ENCODE data around the gene PHACTR3.

DNA sequence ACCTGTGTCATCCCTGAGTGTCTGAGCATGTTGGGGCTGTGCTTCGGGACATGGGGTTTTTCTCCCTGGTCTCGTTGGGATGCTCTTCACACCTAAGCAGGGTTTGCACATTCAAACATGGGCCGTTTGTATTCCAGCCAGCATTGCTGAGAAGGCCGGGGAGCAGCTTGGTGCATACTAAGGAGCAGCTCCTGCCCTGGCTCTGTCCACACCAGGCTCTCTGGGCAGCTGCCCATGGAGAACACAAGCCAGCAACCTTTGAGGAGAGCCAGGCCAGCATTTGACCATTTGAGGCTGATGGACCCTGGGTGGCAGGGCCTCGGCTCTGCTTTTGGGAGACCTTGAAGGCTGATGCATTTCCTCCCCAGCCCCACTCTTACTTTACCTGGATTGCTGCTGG, 92.1 kb downstream of the PHACTR3 start:
- no peak for TF ChIP-seq RAD21 (IDR thresholded peaks at IDR 0.05; ENCODE audit: low read depth)
- TF ChIP-seq, protein P1, sequence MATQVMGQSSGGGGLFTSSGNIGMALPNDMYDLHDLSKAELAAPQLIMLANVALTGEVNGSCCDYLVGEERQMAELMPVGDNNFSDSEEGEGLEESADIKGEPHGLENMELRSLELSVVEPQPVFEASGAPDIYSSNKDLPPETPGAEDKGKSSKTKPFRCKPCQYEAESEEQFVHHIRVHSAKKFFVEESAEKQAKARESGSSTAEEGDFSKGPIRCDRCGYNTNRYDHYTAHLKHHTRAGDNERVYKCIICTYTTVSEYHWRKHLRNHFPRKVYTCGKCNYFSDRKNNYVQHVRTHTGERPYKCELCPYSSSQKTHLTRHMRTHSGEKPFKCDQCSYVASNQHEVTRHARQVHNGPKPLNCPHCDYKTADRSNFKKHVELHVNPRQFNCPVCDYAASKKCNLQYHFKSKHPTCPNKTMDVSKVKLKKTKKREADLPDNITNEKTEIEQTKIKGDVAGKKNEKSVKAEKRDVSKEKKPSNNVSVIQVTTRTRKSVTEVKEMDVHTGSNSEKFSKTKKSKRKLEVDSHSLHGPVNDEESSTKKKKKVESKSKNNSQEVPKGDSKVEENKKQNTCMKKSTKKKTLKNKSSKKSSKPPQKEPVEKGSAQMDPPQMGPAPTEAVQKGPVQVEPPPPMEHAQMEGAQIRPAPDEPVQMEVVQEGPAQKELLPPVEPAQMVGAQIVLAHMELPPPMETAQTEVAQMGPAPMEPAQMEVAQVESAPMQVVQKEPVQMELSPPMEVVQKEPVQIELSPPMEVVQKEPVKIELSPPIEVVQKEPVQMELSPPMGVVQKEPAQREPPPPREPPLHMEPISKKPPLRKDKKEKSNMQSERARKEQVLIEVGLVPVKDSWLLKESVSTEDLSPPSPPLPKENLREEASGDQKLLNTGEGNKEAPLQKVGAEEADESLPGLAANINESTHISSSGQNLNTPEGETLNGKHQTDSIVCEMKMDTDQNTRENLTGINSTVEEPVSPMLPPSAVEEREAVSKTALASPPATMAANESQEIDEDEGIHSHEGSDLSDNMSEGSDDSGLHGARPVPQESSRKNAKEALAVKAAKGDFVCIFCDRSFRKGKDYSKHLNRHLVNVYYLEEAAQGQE (IDR thresholded peaks at IDR 0.05; ENCODE audit: low read depth) = no peak
- TF ChIP-seq, protein P2, sequence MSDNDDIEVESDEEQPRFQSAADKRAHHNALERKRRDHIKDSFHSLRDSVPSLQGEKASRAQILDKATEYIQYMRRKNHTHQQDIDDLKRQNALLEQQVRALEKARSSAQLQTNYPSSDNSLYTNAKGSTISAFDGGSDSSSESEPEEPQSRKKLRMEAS (IDR thresholded peaks at IDR 0.05) = no peak
- TF ChIP-seq ZBTB7A (IDR thresholded peaks at IDR 0.05; ENCODE audit: low read depth) = no peak
- TF ChIP-seq TEAD4 (IDR thresholded peaks at IDR 0.05) = no peak
- TF ChIP-seq CEBPB (IDR thresholded peaks at IDR 0.05) = no peak
- TF ChIP-seq YY1 (IDR thresholded peaks at IDR 0.05; ENCODE audit: low read depth) = no peak
- TF ChIP-seq EP300 (IDR thresholded peaks at IDR 0.05; ENCODE audit: borderline replicate concordance) = no peak
- no peak for TF ChIP-seq TAF1 (IDR thresholded peaks at IDR 0.05; ENCODE audit: low read depth)
- no peak for TF ChIP-seq FOXM1 (IDR thresholded peaks at IDR 0.05; ENCODE audit: borderline replicate concordance, low read depth)
- TF ChIP-seq TCF12 (IDR thresholded peaks at IDR 0.05; ENCODE audit: low read depth) = no peak
- TF ChIP-seq USF1 (IDR thresholded peaks at IDR 0.05) = no peak

All from Ishikawa (cell line).